Activated T-cell treated with anti-CD3 and anti-CD28 coated beads, Interleukin-2, amount 50 U/mL, for 4 hours (primary cell): Measurements from ENCODE around the gene TRIM22. TPM values are rescaled to one million over a fixed set of nuclear protein-coding genes. Genes with fewer than 3 reads are reported as not detected.
"Not testable (repeated sequence)": the region's sequence is repeated elsewhere in the genome, so short reads cannot be mapped to it uniquely, and the experiment has no call there.

ENCODE experiments used
- ATAC-seq, 2 donors: fragments of 200-7000 bp; cut with Tn5 transposase; one replicate each; pipeline ENCODE4 v1.10.0; 2021
- DNase-seq: peaks from one replicate; pipeline ENCODE4 v3.0.0-alpha.2; 2020
- H3K27me3 Mint-ChIP-seq: one replicate; pipeline ENCODE4 v1.8.0; 2021; ENCODE audit warnings: low read depth, mixed read lengths
- H3K36me3 Mint-ChIP-seq: one replicate; pipeline ENCODE4 v1.8.0; 2022; ENCODE audit warnings: mixed read lengths; ENCODE audit not compliant: insufficient read depth
- H3K4me1 Mint-ChIP-seq: one replicate; pipeline ENCODE4 v1.8.0; 2021; ENCODE audit warnings: low read depth, mixed read lengths
- H3K4me3 Mint-ChIP-seq: one replicate; pipeline ENCODE4 v1.8.0; 2021; ENCODE audit warnings: mild to moderate bottlenecking, moderate library complexity, mixed read lengths
- H3K9me3 Mint-ChIP-seq: one replicate; pipeline ENCODE4 v1.8.0; 2021; ENCODE audit warnings: mixed read lengths
- total RNA-seq, 3 donors: library from RNA; stranded (reverse); gene quantifications; one replicate each; pipeline ENCODE4 v1.2.1, GENCODE V29; 2021

The TRIM22 gene
- total RNA-seq, 3 donors from 2014 or later, result 25.0 to 53.3 (median 41.1) TPM

- peaks cover 67% of the 10 kb centered on the region for H3K4me1 Mint-ChIP-seq
Observed at GRCh38 chr11:5701055-5701577, 11.5 kb downstream of the TRIM22 start.

GRCh38 chr11:5703741-5704536 is 14.3 kb downstream of the TRIM22 start:
- H3K27me3 Mint-ChIP-seq, result no peaks in the 10 kb centered on the region
- peaks cover 46% of the 10 kb centered on the region for H3K36me3 Mint-ChIP-seq
- H3K9me3 Mint-ChIP-seq, result no peaks in the 10 kb centered on the region
- H3K4me1 Mint-ChIP-seq, result peaks cover 45% of the 10 kb centered on the region
- ATAC-seq (no peak), DNase-seq (no peak)
- H3K4me3 Mint-ChIP-seq, result no peak overlapping the region

More at GRCh38 chr11:5701055-5701577, 11.5 kb downstream of the TRIM22 start:
- Mint-ChIP-seq H3K27me3 (no peaks in the 10 kb centered on the region), H3K9me3 (no peaks in the 10 kb centered on the region), H3K4me3 (no peak overlapping the region), H3K36me3 (peaks cover 52% of the 10 kb centered on the region)
- no peak for ATAC-seq
- DNase-seq, result no peak

GRCh38 chr11:5705688-5706087 is 16.1 kb downstream of the TRIM22 start:
- Mint-ChIP-seq H3K4me1 (peaks cover 37% of the 10 kb centered on the region), H3K36me3 (peaks cover 48% of the 10 kb centered on the region), H3K27me3 (no peaks in the 10 kb centered on the region), H3K9me3 (no peaks in the 10 kb centered on the region), H3K4me3 (no peak overlapping the region)
- DNase-seq (no peak), ATAC-seq (no peak)

GRCh38 chr11:5712507-5712906 is 22.9 kb downstream of the TRIM22 start:
- Mint-ChIP-seq H3K9me3 (no peaks in the 10 kb centered on the region), H3K27me3 (no peaks in the 10 kb centered on the region), H3K4me3 (no peak overlapping the region), H3K36me3 (peaks cover 18% of the 10 kb centered on the region), H3K4me1 (peaks cover 2% of the 10 kb centered on the region)
- DNase-seq, result no peak
- no peak for ATAC-seq

DNA sequence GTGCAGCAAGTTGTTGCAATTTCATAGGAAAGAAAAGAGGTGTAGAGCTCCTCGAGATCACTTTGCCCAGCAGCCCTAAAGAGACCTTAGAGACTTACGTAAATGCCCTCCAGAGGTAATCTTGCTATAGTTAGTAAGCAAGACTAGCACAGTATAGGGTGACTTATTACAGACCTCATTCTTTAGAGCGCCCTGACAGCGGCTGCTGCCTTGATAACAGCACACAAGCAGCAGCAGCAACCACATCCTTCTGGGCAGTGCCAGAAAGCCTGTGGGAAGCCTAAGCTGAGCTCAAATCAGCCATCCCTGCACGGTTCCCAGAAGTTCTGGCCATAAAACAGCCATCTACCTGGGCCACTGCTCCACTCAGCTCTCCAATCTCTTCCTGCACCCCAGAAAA is 24.1 kb downstream of the TRIM22 start:
- Mint-ChIP-seq H3K4me3 (no peak overlapping the region), H3K36me3 (peaks cover 11% of the 10 kb centered on the region), H3K27me3 (no peaks in the 10 kb centered on the region), H3K4me1 (peaks cover 2% of the 10 kb centered on the region), H3K9me3 (peaks cover 5% of the 10 kb centered on the region)
- ATAC-seq (no peak), DNase-seq (no peak)

- not testable (repeated sequence) for ATAC-seq, H3K4me3 Mint-ChIP-seq, H3K27me3 Mint-ChIP-seq, DNase-seq, H3K9me3 Mint-ChIP-seq, H3K4me1 Mint-ChIP-seq
- H3K36me3 Mint-ChIP-seq, result peaks cover 15% of the 10 kb centered on the region
Observed at GRCh38 chr11:5716518-5716917, 26.9 kb downstream of the TRIM22 start.

DNA sequence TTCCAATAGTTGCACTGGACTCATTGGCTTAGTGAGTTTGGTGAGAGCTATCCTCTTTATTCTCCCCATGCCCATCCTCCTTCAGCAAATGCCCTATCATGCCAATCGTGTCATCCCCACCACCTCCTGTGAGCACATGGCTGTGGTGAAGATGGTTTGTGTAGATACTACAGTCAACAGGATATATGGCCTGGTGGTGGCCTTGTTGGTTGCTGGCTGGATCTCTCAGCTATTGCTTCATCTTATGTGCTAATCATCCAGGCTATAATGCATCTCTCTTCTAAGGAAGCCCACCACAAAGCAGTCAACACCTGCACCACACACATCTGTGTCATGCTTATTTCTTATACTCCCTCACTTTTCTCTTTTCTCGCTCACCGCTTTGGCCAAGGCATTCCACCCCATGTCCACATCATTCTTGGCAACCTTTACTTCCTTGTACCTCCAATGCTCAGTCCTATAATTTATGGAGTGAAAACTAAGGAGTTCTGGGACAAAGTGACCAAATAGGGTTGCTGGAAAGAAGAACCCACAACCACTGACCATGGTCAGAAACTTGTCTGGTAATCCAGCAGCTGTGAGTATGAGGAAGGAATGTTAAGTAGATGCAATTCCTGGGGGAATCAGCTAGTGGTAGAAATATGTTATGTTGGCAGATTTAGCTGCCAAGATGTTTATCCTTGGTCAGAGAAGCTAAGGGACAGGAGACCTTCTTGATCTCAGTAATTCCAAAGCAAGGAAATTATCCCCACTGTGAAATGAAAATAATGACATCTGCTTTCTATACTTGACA is 30.3 kb downstream of the TRIM22 start:
- ATAC-seq (no peak), DNase-seq (no peak)
- Mint-ChIP-seq H3K9me3 (peaks cover 5% of the 10 kb centered on the region), H3K4me1 (no peaks in the 10 kb centered on the region), H3K36me3 (peaks cover 9% of the 10 kb centered on the region), H3K27me3 (no peaks in the 10 kb centered on the region), H3K4me3 (no peak overlapping the region)

DNA sequence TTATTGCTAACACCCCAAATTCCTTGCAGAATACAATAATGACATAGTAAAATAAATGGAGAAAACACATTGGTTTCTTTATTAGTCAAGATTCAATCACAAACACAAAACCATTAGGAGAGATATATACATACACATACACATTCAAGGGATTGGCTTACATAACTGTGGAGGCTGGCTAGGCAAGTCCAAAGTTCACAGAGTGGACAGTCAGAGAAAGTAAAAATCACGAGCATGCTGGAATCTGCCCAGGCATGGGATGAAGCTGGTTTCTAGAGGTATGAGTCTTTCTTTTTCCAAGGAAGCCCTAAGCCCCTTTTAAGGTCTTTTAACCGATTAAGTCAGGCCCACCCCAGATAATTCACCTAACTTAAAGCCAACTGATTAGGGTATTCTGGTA is 33.0 kb downstream of the TRIM22 start:
- H3K27me3 Mint-ChIP-seq, result no peaks in the 10 kb centered on the region
- peaks cover 5% of the 10 kb centered on the region for H3K9me3 Mint-ChIP-seq
- ATAC-seq (no peak), DNase-seq (no peak)
- peaks cover 9% of the 10 kb centered on the region for H3K36me3 Mint-ChIP-seq
- H3K4me1 Mint-ChIP-seq, result no peaks in the 10 kb centered on the region
- no peak overlapping the region for H3K4me3 Mint-ChIP-seq

- no peak for ATAC-seq
- Mint-ChIP-seq H3K27me3 (no peaks in the 10 kb centered on the region), H3K36me3 (peaks cover 3% of the 10 kb centered on the region), H3K4me1 (no peaks in the 10 kb centered on the region), H3K4me3 (no peak overlapping the region), H3K9me3 (no peaks in the 10 kb centered on the region)
- no peak for DNase-seq
Observed at GRCh38 chr11:5726351-5726750, 36.8 kb downstream of the TRIM22 start.

GRCh38 chr11:5727691-5728090 is 38.1 kb downstream of the TRIM22 start:
- H3K4me1 Mint-ChIP-seq, result no peaks in the 10 kb centered on the region
- peaks cover 3% of the 10 kb centered on the region for H3K36me3 Mint-ChIP-seq
- H3K9me3 Mint-ChIP-seq, result no peaks in the 10 kb centered on the region
- H3K4me3 Mint-ChIP-seq, result no peak overlapping the region
- DNase-seq (no peak), ATAC-seq (no peak)
- no peaks in the 10 kb centered on the region for H3K27me3 Mint-ChIP-seq

DNA sequence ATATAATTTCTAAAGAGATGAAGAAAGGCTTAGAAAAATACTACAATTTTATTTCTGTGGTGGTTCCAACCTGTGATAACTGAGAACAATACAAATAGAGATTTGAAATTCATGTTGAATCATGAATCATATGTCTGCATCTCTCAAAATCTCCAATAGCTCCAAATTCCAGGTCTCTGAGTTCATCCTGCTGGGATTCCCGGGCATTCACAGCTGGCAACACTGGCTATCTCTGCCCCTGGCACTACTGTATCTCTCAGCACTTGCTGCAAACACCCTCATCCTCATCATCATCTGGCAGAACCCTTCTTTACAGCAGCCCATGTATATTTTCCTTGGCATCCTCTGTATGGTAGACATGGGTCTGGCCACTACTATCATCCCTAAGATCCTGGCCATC is 46.8 kb downstream of the TRIM22 start, which contains the start of gene OR56B1:
OR56B1 (plus strand) TSS at position 53 of the 400 bp plus-strand sequence; CDS start at position 122, 69 bp downstream.
- no peaks in the 10 kb centered on the region for H3K4me1 Mint-ChIP-seq
- H3K4me3 Mint-ChIP-seq, result no peak within 1 kb of the TSS
- H3K27me3 Mint-ChIP-seq, result peaks cover 6% of the 10 kb centered on the region
- peaks cover 4% of the 10 kb centered on the region for H3K36me3 Mint-ChIP-seq
- H3K9me3 Mint-ChIP-seq, result peaks cover 12% of the 10 kb centered on the region
- ATAC-seq (no peak), DNase-seq (no peak)

DNA sequence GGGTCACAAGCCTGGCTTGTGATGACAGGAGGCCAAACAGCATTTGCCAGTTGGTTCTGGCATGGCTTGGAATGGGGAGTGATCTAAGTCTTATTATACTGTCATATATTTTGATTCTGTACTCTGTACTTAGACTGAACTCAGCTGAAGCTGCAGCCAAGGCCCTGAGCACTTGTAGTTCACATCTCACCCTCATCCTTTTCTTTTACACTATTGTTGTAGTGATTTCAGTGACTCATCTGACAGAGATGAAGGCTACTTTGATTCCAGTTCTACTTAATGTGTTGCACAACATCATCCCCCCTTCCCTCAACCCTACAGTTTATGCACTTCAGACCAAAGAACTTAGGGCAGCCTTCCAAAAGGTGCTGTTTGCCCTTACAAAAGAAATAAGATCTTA is 47.5 kb downstream of the TRIM22 start:
- H3K27me3 Mint-ChIP-seq, result peaks cover 6% of the 10 kb centered on the region
- H3K9me3 Mint-ChIP-seq, result peaks cover 19% of the 10 kb centered on the region
- H3K4me3 Mint-ChIP-seq, result no peak overlapping the region
- no peak for ATAC-seq
- peaks cover 4% of the 10 kb centered on the region for H3K36me3 Mint-ChIP-seq
- no peak for DNase-seq
- H3K4me1 Mint-ChIP-seq, result no peaks in the 10 kb centered on the region

DNA sequence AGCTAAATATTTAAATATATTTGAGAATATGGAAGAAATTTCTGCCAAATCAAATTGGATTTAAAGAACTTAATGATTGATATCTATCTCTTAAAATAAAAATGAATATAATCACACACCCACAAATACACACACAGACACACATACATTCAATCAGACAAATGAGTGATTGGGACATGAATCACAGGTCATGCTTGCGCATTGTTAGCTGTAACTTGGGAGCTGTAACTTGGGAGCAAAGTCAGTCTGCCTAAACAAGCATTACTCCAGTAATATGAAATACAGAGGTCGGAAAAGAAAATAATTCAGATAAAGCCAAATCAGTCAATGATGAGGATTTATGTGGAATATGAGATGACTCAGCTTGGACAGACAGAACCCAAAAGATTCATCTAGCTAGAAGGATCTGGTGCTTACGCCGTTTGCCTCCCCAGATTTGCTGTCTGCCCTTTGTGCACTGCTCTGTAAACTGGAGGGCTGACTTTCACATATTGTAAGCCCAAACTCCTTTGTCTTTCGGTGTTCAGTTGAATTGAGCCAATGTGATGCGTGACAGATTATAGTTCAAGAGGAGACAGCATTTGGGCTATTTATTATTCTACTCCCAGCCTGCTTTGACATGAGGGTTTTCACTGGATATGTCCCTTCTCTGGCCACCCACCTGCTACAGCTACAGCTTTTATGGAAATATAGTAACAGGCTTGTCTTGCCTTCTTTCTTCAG is 48.2 kb downstream of the TRIM22 start:
- Mint-ChIP-seq H3K4me3 (no peak overlapping the region), H3K9me3 (peaks cover 21% of the 10 kb centered on the region), H3K27me3 (peaks cover 6% of the 10 kb centered on the region), H3K36me3 (peaks cover 4% of the 10 kb centered on the region), H3K4me1 (no peaks in the 10 kb centered on the region)
- ATAC-seq (no peak), DNase-seq (no peak)

- DNase-seq, result no peak
- Mint-ChIP-seq H3K27me3 (peaks cover 6% of the 10 kb centered on the region), H3K9me3 (peaks cover 21% of the 10 kb centered on the region), H3K4me3 (no peak overlapping the region), H3K36me3 (peaks cover 4% of the 10 kb centered on the region), H3K4me1 (no peaks in the 10 kb centered on the region)
- no peak for ATAC-seq
Observed at GRCh38 chr11:5738431-5738830, 48.8 kb downstream of the TRIM22 start.
